H1 (cell line): ENCODE measurements around the gene SLC12A8. TPM values are rescaled to one million over a fixed set of nuclear protein-coding genes. Genes with fewer than 3 reads are reported as not detected.

Experiments
- CTCF ChIA-PET: fragments of 300-600 bp; sonication (Branson Sonifier 250); formaldehyde crosslinking; loops from one replicate; lab custom pipeline; 2021; ENCODE audit not compliant: partially characterized antibody; lab: Charles Lee
- POLR2A ChIA-PET: fragments of 300-600 bp; sonication (Branson Sonifier 250); formaldehyde crosslinking; loops from one replicate; lab custom pipeline; 2021; ENCODE audit warnings: inconsistent platforms; ENCODE audit not compliant: partially characterized antibody; lab: Charles Lee
- DNase-seq, 2 experiments: peaks; one replicate each; pipeline versions ENCODE4 v3.0.0 to v3.0.0-alpha.2; 2010 to 2022; ENCODE audit warnings: low spot score in 2 of 2, low read depth in 1 of 2, mixed read lengths in 1 of 2
- FAIRE-seq: peaks from 2 replicates; lab custom pipeline; 2011; peaks lifted over from hg19 to GRCh38; lab: Jason Lieb, UNC
- H2AFZ ChIP-seq: 2 replicates; pipeline ENCODE4 v1.8.1; 2012; ENCODE audit warnings: low read length, inconsistent platforms
- H2AK5ac ChIP-seq: 2 replicates; pipeline ENCODE4 v1.6.1; 2013; ENCODE audit warnings: low read depth, low read length
- H2BK120ac ChIP-seq: replicated peaks from 2 replicates; pipeline ENCODE3; 2013; ENCODE audit warnings: low read depth, low read length, inconsistent platforms
- H2BK12ac ChIP-seq: 2 replicates; pipeline ENCODE4 v1.6.1; 2013; ENCODE audit warnings: low read depth, low read length
- H2BK15ac ChIP-seq: 2 replicates; pipeline ENCODE4 v1.6.1; 2013; ENCODE audit warnings: low read length
- H2BK20ac ChIP-seq: 2 replicates; pipeline ENCODE4 v1.6.1; 2013; ENCODE audit warnings: low read length
- H2BK5ac ChIP-seq: 2 replicates; pipeline ENCODE4 v1.6.1; 2013; ENCODE audit warnings: low read depth, low read length
- H3K14ac ChIP-seq: 2 replicates; pipeline ENCODE4 v1.6.1; 2013; ENCODE audit warnings: inconsistent platforms; ENCODE audit not compliant: insufficient read length
- H3K18ac ChIP-seq: 2 replicates; pipeline ENCODE4 v1.6.1; 2013; ENCODE audit warnings: low read length; ENCODE audit errors: extremely low read depth
- H3K23ac ChIP-seq: 2 replicates; pipeline ENCODE4 v1.6.1; 2013; ENCODE audit warnings: inconsistent platforms; ENCODE audit not compliant: insufficient read length
- H3K23me2 ChIP-seq: 2 replicates; pipeline ENCODE4 v1.6.1; 2013; ENCODE audit warnings: low read depth, low read length
- H3K27ac ChIP-seq: 2 replicates; pipeline ENCODE4 v1.6.1; 2011; ENCODE audit warnings: low read depth, low read length, inconsistent platforms
- H3K27me3 ChIP-seq, 4 experiments: replicated peaks in 1 of 4; 1 replicate in 1 of 4; 2 replicates in 3 of 4; pipeline versions ENCODE4 v1.6.1 to v1.8.1; 2011 to 2013; ENCODE audit warnings: low read length in 3 of 4, mild to moderate bottlenecking in 3 of 4, inconsistent platforms in 2 of 4, mixed read lengths in 2 of 4, moderate library complexity in 1 of 4; ENCODE audit not compliant: control insufficient read depth in 3 of 4, insufficient read depth in 3 of 4; ENCODE audit errors: extremely low read depth in 1 of 4
- H3K36me3 ChIP-seq, 4 experiments: 2 replicates each; pipeline versions ENCODE4 v1.6.1 to v1.8.1; 2011 to 2013; ENCODE audit warnings: mild to moderate bottlenecking in 4 of 4, low read length in 3 of 4, moderate library complexity in 2 of 4, control low read depth in 1 of 4, inconsistent platforms in 1 of 4; ENCODE audit not compliant: insufficient read depth in 4 of 4, control insufficient read depth in 2 of 4
- H3K4ac ChIP-seq: replicated peaks from 2 replicates; pipeline ENCODE3; 2013; ENCODE audit warnings: low read length, low read depth, mixed read lengths, inconsistent platforms; ENCODE audit not compliant: insufficient read length
- H3K4me1 ChIP-seq, 4 experiments: replicated peaks in 1 of 4; 1 replicate in 1 of 4; 2 replicates in 3 of 4; pipeline versions ENCODE4 v1.6.1 to v1.8.1; 2011 to 2013; ENCODE audit warnings: low read length in 3 of 4, inconsistent platforms in 2 of 4, mixed read lengths in 1 of 4; ENCODE audit not compliant: insufficient read depth in 4 of 4, control insufficient read depth in 3 of 4
- H3K4me2 ChIP-seq, 2 experiments: 2 replicates each; pipeline versions ENCODE4 v1.6.1 to v1.8.1; 2011 to 2013; ENCODE audit warnings: low read depth in 2 of 2, low read length in 2 of 2, control low read depth in 1 of 2, inconsistent platforms in 1 of 2, mild to moderate bottlenecking in 1 of 2; ENCODE audit not compliant: insufficient read depth in 1 of 2
- H3K4me3 ChIP-seq, 4 experiments: fragments of 200-600, 300-600 bp in 1 of 4; sonication (generic), shearing (Covaris generic), sonication (Bioruptor Twin) in 1 of 4; 2 replicates each; pipeline versions ENCODE4 v1.5.1 to v1.8.1; 2011 to 2016; ENCODE audit warnings: low read length in 4 of 4, low read depth in 3 of 4, control low read depth in 2 of 4, inconsistent platforms in 2 of 4, mild to moderate bottlenecking in 2 of 4, mixed read lengths in 1 of 4, moderate library complexity in 1 of 4; ENCODE audit not compliant: insufficient read depth in 2 of 4; ENCODE audit errors: extremely low read depth in 1 of 4
- H3K56ac ChIP-seq: replicated peaks from 2 replicates; pipeline ENCODE3; 2013; ENCODE audit warnings: low read depth, mild to moderate bottlenecking, mixed read lengths, low read length, inconsistent platforms; ENCODE audit not compliant: insufficient read length
- H3K79me1 ChIP-seq: 2 replicates; pipeline ENCODE4 v1.6.1; 2013; ENCODE audit warnings: low read depth, low read length, control low read depth
- H3K79me2 ChIP-seq, 2 experiments: 2 replicates each; pipeline versions ENCODE4 v1.6.1 to v1.8.1; 2012 to 2013; ENCODE audit warnings: low read length in 2 of 2, mild to moderate bottlenecking in 2 of 2, inconsistent platforms in 1 of 2; ENCODE audit not compliant: insufficient read depth in 2 of 2, control insufficient read depth in 1 of 2
- H3K9ac ChIP-seq, 4 experiments: replicated peaks in 1 of 4; 1 replicate in 1 of 4; 2 replicates in 3 of 4; pipeline versions ENCODE4 v1.6.1 to v1.8.1; 2011 to 2013; ENCODE audit warnings: low read depth in 3 of 4, low read length in 3 of 4, control low read depth in 2 of 4, mild to moderate bottlenecking in 2 of 4, moderate library complexity in 2 of 4, inconsistent platforms in 1 of 4; ENCODE audit errors: extremely low read depth in 1 of 4
- H3K9me3 ChIP-seq, 2 experiments: 2 replicates each; pipeline versions ENCODE4 v1.6.1 to v1.8.1; 2012 to 2013; ENCODE audit warnings: mild to moderate bottlenecking in 2 of 2, moderate library complexity in 2 of 2, control low read depth in 1 of 2, inconsistent platforms in 1 of 2, low read depth in 1 of 2, low read length in 1 of 2, mixed read lengths in 1 of 2; ENCODE audit not compliant: insufficient read depth in 2 of 2
- H4K20me1 ChIP-seq, 2 experiments: replicated peaks in 1 of 2; 2 replicates each; pipeline versions ENCODE3 to v1.8.1; 2011 to 2013; ENCODE audit warnings: inconsistent platforms in 2 of 2, low read length in 2 of 2, mild to moderate bottlenecking in 1 of 2; ENCODE audit not compliant: insufficient read depth in 2 of 2, control insufficient read depth in 1 of 2
- H4K5ac ChIP-seq: 2 replicates; pipeline ENCODE4 v1.6.1; 2013; ENCODE audit warnings: low read length, low read depth, mixed read lengths, inconsistent platforms; ENCODE audit not compliant: insufficient read length
- H4K8ac ChIP-seq: 2 replicates; pipeline ENCODE4 v1.8.0; 2013; ENCODE audit warnings: mild to moderate bottlenecking, moderate library complexity, low read length, inconsistent platforms; ENCODE audit not compliant: insufficient read depth; ENCODE audit errors: extremely low read depth
- H4K91ac ChIP-seq: replicated peaks from 2 replicates; pipeline ENCODE3; 2013; ENCODE audit warnings: low read length, mixed read lengths, inconsistent platforms; ENCODE audit not compliant: insufficient read length
- CREB1 ChIP-seq: IDR thresholded peaks from 2 replicates; pipeline ENCODE4 v1.6.1; 2012; ENCODE audit warnings: inconsistent platforms
- POU5F1 ChIP-seq: IDR thresholded peaks from 2 replicates; pipeline ENCODE4 v1.6.1; 2011; ENCODE audit warnings: low read depth, mild to moderate bottlenecking, low read length, moderate library complexity
- TAF1 ChIP-seq: IDR thresholded peaks from 2 replicates; pipeline ENCODE4 v1.6.1; 2011; ENCODE audit warnings: mild to moderate bottlenecking, low read depth, low read length
- WGBS, 2 experiments: shearing (Covaris generic) in 1 of 2; methylation state at CpG; one replicate each; pipeline versions ENCODE4 v1.1.6 to v1.1.7; 2013 to 2015; ENCODE audit warnings: low lambda C conversion rate in 2 of 2, mixed read lengths in 2 of 2, inconsistent platforms in 1 of 2, low coverage in 1 of 2, missing lambda C conversion rate in 1 of 2; ENCODE audit not compliant: insufficient replicate concordance in 2 of 2, insufficient coverage in 1 of 2, insufficient read length in 1 of 2; ENCODE audit errors: extremely low coverage in 1 of 2, missing lambda C conversion rate in 1 of 2; 5-methylcytosine and 5-hydroxymethylcytosine counted together
- polyA plus RNA-seq, 7 experiments: library from polyadenylated mRNA; depleted of rRNA in 3 of 7; stranded (reverse) in 5 of 7; unstranded in 2 of 7; fragments of >200 nt in 5 of 7; fragments of 200-250 nt in 2 of 7; gene quantifications; 1 replicate in 5 of 7; 2 replicates in 1 of 7; 4 replicates in 1 of 7; pipeline versions ENCODE4 v1.2.1 to v1.2.3, GENCODE V29; 2011 to 2013; ENCODE audit warnings: missing spikeins in 2 of 7, mixed read lengths in 2 of 7
- total RNA-seq: library from RNA; stranded (reverse); fragmentation: NEBNext Ultra II Directional; extraction: Animal tissue kit (Norgen Biotek cat#: 25700); gene quantifications from 2 replicates; pipeline ENCODE4 v1.2.1, GENCODE V29; 2021
- TF ChIP-seq, protein P1 (sequence below): IDR thresholded peaks from 2 replicates; pipeline ENCODE4 v1.6.1; 2011; ENCODE audit warnings: low read depth, mild to moderate bottlenecking, low read length; ENCODE audit not compliant: insufficient read depth

SLC12A8 gene
- total and polyA plus RNA-seq, 2 of the 8 experiments (the other 6 are each of a cell fraction or from before 2014, with no cell fraction given) = 13.7 to 14.4 TPM

DNA sequence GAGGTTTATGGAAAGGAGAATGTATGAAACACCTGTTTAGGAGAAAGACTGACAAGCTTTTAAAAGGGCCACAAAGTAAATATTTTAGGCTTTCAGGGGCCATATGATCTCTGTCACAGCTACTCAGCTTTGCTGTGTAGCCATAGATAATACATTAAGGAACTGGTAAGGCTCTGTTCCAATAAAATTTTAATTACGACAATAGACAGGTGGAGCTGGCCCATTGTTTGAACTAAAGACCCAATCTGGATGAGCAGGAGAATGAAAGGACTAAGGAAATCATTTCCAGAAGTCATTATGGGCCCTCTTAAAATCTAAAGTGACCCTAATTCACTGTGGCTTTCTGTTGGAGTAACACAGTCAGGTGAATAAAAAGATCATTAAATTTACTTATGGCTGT lies 48.5 kb upstream of the SLC12A8 start:
- DNase-seq (no peak), FAIRE-seq (no peak)
- H3K79me1 ChIP-seq = no peaks in the 10 kb centered on the region
- no peak overlapping the region for H3K9ac ChIP-seq
- CTCF ChIA-PET = interaction anchor here (1.0 to 1.3 kb wide), 2 partner anchors 10 to 74 kb away, joined by 3 read pairs; no protein-coding TSS in a partner anchor
- H3K27ac ChIP-seq = no peak overlapping the region
- TF ChIP-seq, protein P1, sequence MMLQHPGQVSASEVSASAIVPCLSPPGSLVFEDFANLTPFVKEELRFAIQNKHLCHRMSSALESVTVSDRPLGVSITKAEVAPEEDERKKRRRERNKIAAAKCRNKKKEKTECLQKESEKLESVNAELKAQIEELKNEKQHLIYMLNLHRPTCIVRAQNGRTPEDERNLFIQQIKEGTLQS = no peak
- TF ChIP-seq CREB1 (no peak), POU5F1 (no peak), TAF1 (no peak)
- H3K23me2 ChIP-seq = no peaks in the 10 kb centered on the region
- WGBS, 2 experiments = 81% methylated on average over 1 of the region's 1 CpG; no CpG with 5 or more reads in 1 of the 2 experiments
- H3K23ac ChIP-seq = no peak overlapping the region
- no peak overlapping the region for H3K14ac ChIP-seq
- H3K4ac ChIP-seq = no peak overlapping the region
- no peak overlapping the region for H3K56ac ChIP-seq
- no peaks in the 10 kb centered on the region for H4K20me1 ChIP-seq
- no peak overlapping the region for H2BK120ac ChIP-seq
- H3K4me2 ChIP-seq = no peak overlapping the region
- no peak overlapping the region for H4K8ac ChIP-seq
- H2BK12ac ChIP-seq = no peak overlapping the region
- no peak overlapping the region for H2BK5ac ChIP-seq
- H3K9me3 ChIP-seq = peaks cover 0 to 4% of the 10 kb centered on the region in 2 experiments; a peak in 1 of 4 replicates
- H4K5ac ChIP-seq = no peak overlapping the region
- no peak overlapping the region for H2BK15ac ChIP-seq
- no peak overlapping the region for H3K18ac ChIP-seq
- H3K4me1 ChIP-seq = no peaks in the 10 kb centered on the region
- no peak overlapping the region for H2AK5ac ChIP-seq
- no peak overlapping the region for H2BK20ac ChIP-seq
- no peaks in the 10 kb centered on the region for H3K79me2 ChIP-seq
- H2AFZ ChIP-seq = no peak overlapping the region
- POLR2A ChIA-PET = no interaction called here
- H3K4me3 ChIP-seq = no peak overlapping the region
- H3K27me3 ChIP-seq = no peaks in the 10 kb centered on the region
- H3K36me3 ChIP-seq = peaks cover 0 to 2% (median 0%) of the 10 kb centered on the region in 4 experiments; a peak in 1 of 8 replicates
- no peak overlapping the region for H4K91ac ChIP-seq
